Measurements from ENCODE around the gene CLTCL1. TPM values are rescaled to one million over a fixed set of nuclear protein-coding genes. Genes with fewer than 3 reads are reported as not detected.

CLTCL1 gene
- total and polyA plus RNA-seq, 9 of the 15 experiments (the other 6 are each of a cell fraction or from before 2014, with no cell fraction given): 1.1 to 11.7 (median 5.0) TPM

GRCh38 chr22:19240813-19241592 lies 50.5 kb downstream of the CLTCL1 start (continued):
- TF ChIP-seq ARID3B (CRISPR knock-in tag; IDR thresholded peaks at IDR 0.05; ENCODE audit: borderline replicate concordance) (peak; percentile 35; the same call in 1 of the 2 replicates), PURB (CRISPR knock-in tag; IDR thresholded peaks at IDR 0.05; ENCODE audit: low read depth) (0 out of 2 replicates have a peak, but pooled peaks have one; percentile 61), TFAP4 (CRISPR knock-in tag; IDR thresholded peaks at IDR 0.05; ENCODE audit: borderline replicate concordance) (no peak), CHD1 (IDR thresholded peaks at IDR 0.05; ENCODE audit: low read length) (peak; percentile 28), ETS2 (tag; IDR thresholded peaks at IDR 0.05; ENCODE audit: borderline replicate concordance, poor library complexity, severe bottlenecking) (no peak), CCAR2 (IDR thresholded peaks at IDR 0.05; ENCODE audit: low read depth, low read length) (no peak), ZFP1 (CRISPR knock-in tag; IDR thresholded peaks at IDR 0.05) (no peak), DLX4 (CRISPR knock-in tag; IDR thresholded peaks at IDR 0.05) (no peak), ZNF699 (CRISPR knock-in tag; IDR thresholded peaks at IDR 0.05; ENCODE audit: insufficient replicate concordance) (peak; percentile 19), ZNF282 (CRISPR knock-in tag; IDR thresholded peaks at IDR 0.05) (peak; percentile 69; the same call in 1 of the 2 replicates), ELF4 (CRISPR knock-in tag; IDR thresholded peaks at IDR 0.05) (no peak), RAD51 (IDR thresholded peaks at IDR 0.05; ENCODE audit: borderline replicate concordance, low read depth) (peak; percentile 70; the same call in 1 of the 2 replicates), NFRKB (IDR thresholded peaks at IDR 0.05; ENCODE audit: low read depth) (no peak)
